ENCODE measurements around the gene SND1.

GRCh38 chr7:128135515-128136214, 483.7 kb downstream of the SND1 start:
- TF ChIP-seq CTCF (IDR thresholded peaks at IDR 0.05; ENCODE audit: extremely low read depth in 1 of 2, insufficient read depth in 1 of 2, low read depth in 1 of 2, low read length in 2 of 2) = peak; percentile 75 to 93
- no peak for TF ChIP-seq FOS (IDR thresholded peaks at IDR 0.05; ENCODE audit: borderline replicate concordance, insufficient read depth, low read length)
- peak; percentile 34 for TF ChIP-seq POLR2AphosphoS5 (IDR thresholded peaks at IDR 0.05; ENCODE audit: insufficient read depth, low read depth, low read length)
- no peak for TF ChIP-seq JUN (IDR thresholded peaks at IDR 0.05; ENCODE audit: borderline replicate concordance, insufficient read depth, insufficient read length, low read depth)
- TF ChIP-seq MAX (IDR thresholded peaks at IDR 0.05; ENCODE audit: insufficient read depth, insufficient read length) = peak; percentile 88
- no peak for TF ChIP-seq POLR2A (IDR thresholded peaks at IDR 0.05; ENCODE audit: low read depth, low read length)
- peak; percentile 60 for TF ChIP-seq EZH2 (IDR thresholded peaks at IDR 0.05; ENCODE audit: borderline replicate concordance, low read depth, low read length, severe bottlenecking)
- no peak for TF ChIP-seq MYC (IDR thresholded peaks at IDR 0.05; ENCODE audit: low read depth, low read length)
- TF ChIP-seq GATA2 (IDR thresholded peaks at IDR 0.05; ENCODE audit: insufficient read depth, insufficient read length, low read depth, low read length) = no peak

Measured in endothelial cell of umbilical vein (primary cell).